ENCODE data around the gene HECW1. TPM values are rescaled to one million over a fixed set of nuclear protein-coding genes. Genes with fewer than 3 reads are reported as not detected.

HECW1 gene
- total and polyA plus RNA-seq, 2 of the 13 experiments (the other 11 are each of a cell fraction or from before 2014, with no cell fraction given), result not detected

DNA sequence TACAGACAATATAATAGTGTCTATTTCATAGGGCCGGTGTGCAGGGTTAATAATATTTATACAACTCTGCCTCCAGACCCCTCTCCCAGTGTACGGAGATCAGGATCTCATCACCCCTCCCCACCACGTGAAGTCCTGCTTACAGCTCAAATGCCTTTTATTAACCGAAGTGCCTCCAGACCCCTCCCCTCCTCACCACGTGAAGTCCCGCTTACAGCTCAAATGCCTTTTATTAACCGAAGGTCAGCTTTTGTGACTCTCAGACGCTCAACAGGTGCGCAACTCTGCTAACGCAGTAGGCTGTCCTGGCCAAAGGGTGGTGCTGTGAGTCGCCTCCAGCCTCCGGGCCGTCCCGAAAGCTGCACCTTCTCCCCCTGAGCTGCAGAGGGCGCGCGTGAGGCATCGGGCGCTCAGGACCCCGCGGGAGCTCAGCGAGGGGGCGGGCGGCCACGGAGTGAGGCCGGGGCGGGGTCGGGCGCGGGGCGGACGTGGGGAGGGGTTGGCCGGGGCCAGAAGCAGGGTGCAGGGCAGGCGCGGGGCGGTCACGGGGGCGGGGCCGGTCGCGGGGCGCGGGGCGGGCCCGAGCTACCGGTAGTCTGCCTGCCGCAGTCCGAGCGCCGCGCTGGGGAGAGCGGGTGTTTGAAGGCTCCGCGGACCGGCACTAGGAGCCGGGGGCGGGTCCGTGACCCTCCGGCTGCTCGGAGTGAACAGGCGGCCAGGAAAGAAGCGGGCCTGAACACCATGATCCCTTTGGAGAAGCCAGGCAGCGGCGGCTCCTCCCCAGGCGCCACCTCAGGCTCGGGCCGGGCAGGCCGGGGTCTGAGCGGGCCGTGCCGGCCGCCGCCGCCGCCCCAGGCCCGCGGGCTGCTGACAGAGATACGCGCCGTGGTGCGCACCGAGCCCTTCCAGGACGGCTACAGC, 470.3 kb downstream of the HECW1 start, which contains the start of gene STK17A (continued):
- TF ChIP-seq ZMAT3 (CRISPR knock-in tag; conservative IDR thresholded peaks at IDR 0.05) (0 out of 2 replicates have a peak, but pooled peaks have one; percentile 66), FOSL2 (CRISPR knock-in tag; IDR thresholded peaks at IDR 0.05) (peak; percentile 56; the same call in 1 of the 2 replicates), RFX1 (IDR thresholded peaks at IDR 0.05) (no peak), SMARCC2 (IDR thresholded peaks at IDR 0.05) (no peak), MAF1 (CRISPR knock-in tag; IDR thresholded peaks at IDR 0.05; ENCODE audit: borderline replicate concordance) (no peak), KDM2A (CRISPR knock-in tag; IDR thresholded peaks at IDR 0.05; ENCODE audit: borderline replicate concordance, low read depth) (peak; percentile 80), ZSCAN31 (CRISPR knock-in tag; IDR thresholded peaks at IDR 0.05; ENCODE audit: low read depth) (peak; percentile 8), HNRNPLL (IDR thresholded peaks at IDR 0.05; ENCODE audit: low read depth, low read length, poor library complexity, severe bottlenecking) (peak; percentile 55), POLR2A (IDR thresholded peaks at IDR 0.05; ENCODE audit: insufficient read depth in 1 of 2, low read depth in 2 of 2, low read length in 2 of 2) (peak; percentile 95 to 97), TOPORS (CRISPR knock-in tag; IDR thresholded peaks at IDR 0.05) (0 out of 2 replicates have a peak, but pooled peaks have one; percentile 46), SALL1 (CRISPR knock-in tag; IDR thresholded peaks at IDR 0.05) (peak; percentile 94), RAD21 (CRISPR knock-in tag; IDR thresholded peaks at IDR 0.05) (peak; percentile 95), MYC (CRISPR knock-in tag; IDR thresholded peaks at IDR 0.05; ENCODE audit: borderline replicate concordance) (peak; percentile 40; the same call in 1 of the 2 replicates), ZNF619 (CRISPR knock-in tag; IDR thresholded peaks at IDR 0.05) (0 out of 2 replicates have a peak, but pooled peaks have one; percentile 78), MIXL1 (CRISPR knock-in tag; IDR thresholded peaks at IDR 0.05) (peak; percentile 54; the same call in 1 of the 2 replicates), ZNF788 (CRISPR knock-in tag; IDR thresholded peaks at IDR 0.05; ENCODE audit: borderline replicate concordance) (peak; percentile 77; the same call in 1 of the 2 replicates)
- TF ChIP-seq, protein P1, sequence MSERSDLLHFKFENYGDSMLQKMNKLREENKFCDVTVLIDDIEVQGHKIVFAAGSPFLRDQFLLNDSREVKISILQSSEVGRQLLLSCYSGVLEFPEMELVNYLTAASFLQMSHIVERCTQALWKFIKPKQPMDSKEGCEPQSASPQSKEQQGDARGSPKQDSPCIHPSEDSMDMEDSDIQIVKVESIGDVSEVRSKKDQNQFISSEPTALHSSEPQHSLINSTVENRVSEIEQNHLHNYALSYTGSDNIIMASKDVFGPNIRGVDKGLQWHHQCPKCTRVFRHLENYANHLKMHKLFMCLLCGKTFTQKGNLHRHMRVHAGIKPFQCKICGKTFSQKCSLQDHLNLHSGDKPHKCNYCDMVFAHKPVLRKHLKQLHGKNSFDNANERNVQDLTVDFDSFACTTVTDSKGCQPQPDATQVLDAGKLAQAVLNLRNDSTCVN (CRISPR knock-in tag; IDR thresholded peaks at IDR 0.05; ENCODE audit: borderline replicate concordance), result peak; percentile 39; the same call in 1 of the 2 replicates
- TF ChIP-seq, protein P2, sequence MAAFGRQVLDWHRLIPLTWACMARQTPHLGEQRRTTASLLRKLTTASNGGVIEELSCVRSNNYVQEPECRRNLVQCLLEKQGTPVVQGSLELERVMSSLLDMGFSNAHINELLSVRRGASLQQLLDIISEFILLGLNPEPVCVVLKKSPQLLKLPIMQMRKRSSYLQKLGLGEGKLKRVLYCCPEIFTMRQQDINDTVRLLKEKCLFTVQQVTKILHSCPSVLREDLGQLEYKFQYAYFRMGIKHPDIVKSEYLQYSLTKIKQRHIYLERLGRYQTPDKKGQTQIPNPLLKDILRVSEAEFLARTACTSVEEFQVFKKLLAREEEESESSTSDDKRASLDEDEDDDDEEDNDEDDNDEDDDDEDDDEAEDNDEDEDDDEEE (CRISPR knock-in tag; IDR thresholded peaks at IDR 0.05), result no peak
- TF ChIP-seq, protein P3, sequence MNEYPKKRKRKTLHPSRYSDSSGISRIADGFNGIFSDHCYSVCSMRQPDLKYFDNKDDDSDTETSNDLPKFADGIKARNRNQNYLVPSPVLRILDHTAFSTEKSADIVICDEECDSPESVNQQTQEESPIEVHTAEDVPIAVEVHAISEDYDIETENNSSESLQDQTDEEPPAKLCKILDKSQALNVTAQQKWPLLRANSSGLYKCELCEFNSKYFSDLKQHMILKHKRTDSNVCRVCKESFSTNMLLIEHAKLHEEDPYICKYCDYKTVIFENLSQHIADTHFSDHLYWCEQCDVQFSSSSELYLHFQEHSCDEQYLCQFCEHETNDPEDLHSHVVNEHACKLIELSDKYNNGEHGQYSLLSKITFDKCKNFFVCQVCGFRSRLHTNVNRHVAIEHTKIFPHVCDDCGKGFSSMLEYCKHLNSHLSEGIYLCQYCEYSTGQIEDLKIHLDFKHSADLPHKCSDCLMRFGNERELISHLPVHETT (CRISPR knock-in tag; conservative IDR thresholded peaks at IDR 0.05), result 0 out of 2 replicates have a peak, but pooled peaks have one; percentile 15
- TF ChIP-seq, protein P4, sequence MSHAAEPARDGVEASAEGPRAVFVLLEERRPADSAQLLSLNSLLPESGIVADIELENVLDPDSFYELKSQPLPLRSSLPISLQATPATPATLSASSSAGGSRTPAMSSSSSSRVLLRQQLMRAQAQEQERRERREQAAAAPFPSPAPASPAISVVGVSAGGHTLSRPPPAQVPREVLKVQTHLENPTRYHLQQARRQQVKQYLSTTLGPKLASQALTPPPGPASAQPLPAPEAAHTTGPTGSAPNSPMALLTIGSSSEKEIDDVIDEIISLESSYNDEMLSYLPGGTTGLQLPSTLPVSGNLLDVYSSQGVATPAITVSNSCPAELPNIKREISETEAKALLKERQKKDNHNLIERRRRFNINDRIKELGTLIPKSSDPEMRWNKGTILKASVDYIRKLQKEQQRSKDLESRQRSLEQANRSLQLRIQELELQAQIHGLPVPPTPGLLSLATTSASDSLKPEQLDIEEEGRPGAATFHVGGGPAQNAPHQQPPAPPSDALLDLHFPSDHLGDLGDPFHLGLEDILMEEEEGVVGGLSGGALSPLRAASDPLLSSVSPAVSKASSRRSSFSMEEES (CRISPR knock-in tag; IDR thresholded peaks at IDR 0.05), result no peak
- TF ChIP-seq, protein P5, sequence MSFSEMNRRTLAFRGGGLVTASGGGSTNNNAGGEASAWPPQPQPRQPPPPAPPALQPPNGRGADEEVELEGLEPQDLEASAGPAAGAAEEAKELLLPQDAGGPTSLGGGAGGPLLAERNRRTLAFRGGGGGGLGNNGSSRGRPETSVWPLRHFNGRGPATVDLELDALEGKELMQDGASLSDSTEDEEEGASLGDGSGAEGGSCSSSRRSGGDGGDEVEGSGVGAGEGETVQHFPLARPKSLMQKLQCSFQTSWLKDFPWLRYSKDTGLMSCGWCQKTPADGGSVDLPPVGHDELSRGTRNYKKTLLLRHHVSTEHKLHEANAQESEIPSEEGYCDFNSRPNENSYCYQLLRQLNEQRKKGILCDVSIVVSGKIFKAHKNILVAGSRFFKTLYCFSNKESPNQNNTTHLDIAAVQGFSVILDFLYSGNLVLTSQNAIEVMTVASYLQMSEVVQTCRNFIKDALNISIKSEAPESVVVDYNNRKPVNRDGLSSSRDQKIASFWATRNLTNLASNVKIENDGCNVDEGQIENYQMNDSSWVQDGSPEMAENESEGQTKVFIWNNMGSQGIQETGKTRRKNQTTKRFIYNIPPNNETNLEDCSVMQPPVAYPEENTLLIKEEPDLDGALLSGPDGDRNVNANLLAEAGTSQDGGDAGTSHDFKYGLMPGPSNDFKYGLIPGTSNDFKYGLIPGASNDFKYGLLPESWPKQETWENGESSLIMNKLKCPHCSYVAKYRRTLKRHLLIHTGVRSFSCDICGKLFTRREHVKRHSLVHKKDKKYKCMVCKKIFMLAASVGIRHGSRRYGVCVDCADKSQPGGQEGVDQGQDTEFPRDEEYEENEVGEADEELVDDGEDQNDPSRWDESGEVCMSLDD (CRISPR knock-in tag; IDR thresholded peaks at IDR 0.05; ENCODE audit: borderline replicate concordance), result 0 out of 2 replicates have a peak, but pooled peaks have one; percentile 13

Data from HepG2 (cell line).